SK-N-SH (cell line): Measurements from ENCODE around the gene MGAT5. TPM values are rescaled to one million over a fixed set of nuclear protein-coding genes. Genes with fewer than 3 reads are reported as not detected.
A peak's percentile ranks its signal among the peaks of the same experiment; 100 is the strongest.

Source experiments
- CTCF ChIA-PET: fragments of 300-600, 350-600 bp; formaldehyde crosslinking; extraction: SDS; loops from one replicate; lab custom pipeline; 2021; lab: Yijun Ruan, JAX
- POLR2A ChIA-PET: fragments of 350-600 bp; sonication (Branson Sonifier 250); formaldehyde crosslinking; extraction: SDS; loops from one replicate; lab custom pipeline; 2020; ENCODE audit warnings: antibody characterized with exemption, inconsistent platforms; lab: Yijun Ruan, JAX
- DNase-seq: peaks from one replicate; pipeline ENCODE4 v3.0.0; 2012
- H2AFZ ChIP-seq: fragments of 200-600 bp; sonication (generic); 2 replicates; pipeline ENCODE4 v1.8.1; 2016; ENCODE audit warnings: antibody characterized with exemption, mild to moderate bottlenecking, low read depth
- H3F3A ChIP-seq: fragments of 200-600 bp; sonication (generic); replicated peaks from 2 replicates; pipeline ENCODE3; 2016; ENCODE audit warnings: antibody characterized with exemption, mild to moderate bottlenecking; ENCODE audit not compliant: insufficient read depth
- H3K27ac ChIP-seq, 2 experiments: fragments of 200-500 bp in 1 of 2; fragments of 200-600 bp in 1 of 2; sonication (Bioruptor generic) in 1 of 2; sonication (generic), shearing (Covaris generic) in 1 of 2; 2 replicates each; pipeline versions ENCODE4 v1.5.1 to v1.6.1; 2014 to 2016; ENCODE audit warnings: low read depth in 2 of 2, inconsistent platforms in 1 of 2, low read length in 1 of 2, mild to moderate bottlenecking in 1 of 2, mixed read lengths in 1 of 2
- H3K27me3 ChIP-seq: fragments of 200-600 bp; sonication (generic), shearing (Covaris generic); 2 replicates; pipeline ENCODE4 v1.6.1; 2016; ENCODE audit warnings: mixed run types; ENCODE audit not compliant: insufficient read depth
- H3K36me3 ChIP-seq, 2 experiments: fragments of 200-500 bp in 1 of 2; fragments of 200-600 bp in 1 of 2; sonication (Bioruptor generic) in 1 of 2; sonication (generic) in 1 of 2; replicated peaks in 1 of 2; 2 replicates each; pipeline versions ENCODE3 to v1.5.1; 2014 to 2016; ENCODE audit warnings: low read length in 1 of 2, mild to moderate bottlenecking in 1 of 2; ENCODE audit not compliant: insufficient read depth in 2 of 2, control insufficient read depth in 1 of 2
- H3K4me1 ChIP-seq, 2 experiments: fragments of 200-500 bp in 1 of 2; fragments of 200-600 bp in 1 of 2; sonication (Bioruptor generic) in 1 of 2; sonication (generic), shearing (Covaris generic) in 1 of 2; 2 replicates each; pipeline versions ENCODE4 v1.5.1 to v1.6.1; 2014 to 2016; ENCODE audit warnings: low read depth in 1 of 2, low read length in 1 of 2, mixed run types in 1 of 2; ENCODE audit not compliant: insufficient read depth in 2 of 2, control insufficient read depth in 1 of 2
- H3K4me2 ChIP-seq: fragments of 200-600 bp; sonication (generic), shearing (Covaris generic); 2 replicates; pipeline ENCODE4 v1.6.1; 2017; ENCODE audit warnings: mixed run types
- H3K4me3 ChIP-seq, 2 experiments: fragments of 200-500 bp in 1 of 2; fragments of 200-600 bp in 1 of 2; sonication (Bioruptor generic) in 1 of 2; sonication (generic), shearing (Covaris generic) in 1 of 2; 2 replicates each; pipeline versions ENCODE4 v1.5.1 to v1.8.1; 2014 to 2016; ENCODE audit warnings: low read depth in 2 of 2, inconsistent platforms in 1 of 2, low read length in 1 of 2, mild to moderate bottlenecking in 1 of 2, mixed read lengths in 1 of 2, moderate library complexity in 1 of 2
- H3K79me2 ChIP-seq: fragments of 200-600 bp; sonication (generic); 2 replicates; pipeline ENCODE4 v1.8.1; 2017; ENCODE audit warnings: mild to moderate bottlenecking; ENCODE audit not compliant: insufficient read depth
- H3K9ac ChIP-seq: fragments of 200-600 bp; sonication (generic); 2 replicates; pipeline ENCODE4 v1.6.1; 2017; ENCODE audit warnings: mixed run types
- H3K9me2 ChIP-seq: fragments of 200-600 bp; sonication (generic); 2 replicates; pipeline ENCODE4 v1.6.1; 2017; ENCODE audit warnings: mixed run types
- H3K9me3 ChIP-seq: fragments of 200-600 bp; sonication (generic); 2 replicates; pipeline ENCODE4 v1.6.1; 2017; ENCODE audit warnings: mixed run types, mild to moderate bottlenecking, moderate library complexity
- H4K20me1 ChIP-seq: fragments of 200-600 bp; sonication (generic); 2 replicates; pipeline ENCODE4 v1.6.1; 2017; ENCODE audit warnings: mild to moderate bottlenecking, mixed run types; ENCODE audit not compliant: insufficient read depth
- CHD2 ChIP-seq: fragments of 150-350 bp; IDR thresholded peaks from 2 replicates; pipeline ENCODE4 v1.6.1; 2018; ENCODE audit warnings: low read length; ENCODE audit not compliant: partially characterized antibody
- CTCF ChIP-seq: fragments of 200-600 bp; sonication (generic); IDR thresholded peaks from 2 replicates; pipeline ENCODE4 v1.6.1; 2017; ENCODE audit warnings: antibody characterized with exemption, mild to moderate bottlenecking, moderate library complexity
- ELF1 ChIP-seq: IDR thresholded peaks from 2 replicates; pipeline ENCODE4 v1.4.0; 2012
- EP300 ChIP-seq, 2 experiments: IDR thresholded peaks; 2 replicates each; pipeline versions ENCODE4 v1.4.0 to v1.6.1; 2012; ENCODE audit warnings: borderline replicate concordance in 1 of 2, low read depth in 1 of 2, low read length in 1 of 2
- FOSL2 ChIP-seq: IDR thresholded peaks from 2 replicates; pipeline ENCODE4 v1.4.0; 2012; ENCODE audit warnings: low read depth, mild to moderate bottlenecking, moderate library complexity, borderline replicate concordance
- FOXJ3 ChIP-seq: sonication (generic); formaldehyde crosslinking; IDR thresholded peaks from 2 replicates; pipeline ENCODE4 v1.5.1; 2020; ENCODE audit warnings: mild to moderate bottlenecking, missing genetic modification reagents
- FOXM1 ChIP-seq: IDR thresholded peaks from 2 replicates; pipeline ENCODE4 v1.4.0; 2012; ENCODE audit warnings: low read depth, mild to moderate bottlenecking
- MEF2A ChIP-seq: IDR thresholded peaks from 2 replicates; pipeline ENCODE4 v1.4.0; 2012; ENCODE audit warnings: low read depth, borderline replicate concordance
- NFIC ChIP-seq: IDR thresholded peaks from 2 replicates; pipeline ENCODE4 v1.4.0; 2012; ENCODE audit warnings: borderline replicate concordance
- NRF1 ChIP-seq: IDR thresholded peaks from 2 replicates; pipeline ENCODE4 v1.6.1; 2012; ENCODE audit warnings: low read depth, mild to moderate bottlenecking, low read length
- REST ChIP-seq: IDR thresholded peaks from 2 replicates; pipeline ENCODE4 v1.6.1; 2012; ENCODE audit warnings: mild to moderate bottlenecking, low read depth, low read length, moderate library complexity
- RFX5 ChIP-seq: IDR thresholded peaks from 2 replicates; pipeline ENCODE4 v1.6.1; 2012; ENCODE audit warnings: mild to moderate bottlenecking, improper control_type of control experiment, low read length
- SMC3 ChIP-seq: IDR thresholded peaks from 2 replicates; pipeline ENCODE4 v1.6.1; 2012; ENCODE audit warnings: low read depth, low read length, improper control_type of control experiment
- YY1 ChIP-seq: IDR thresholded peaks from 2 replicates; pipeline ENCODE4 v1.4.0; 2012; ENCODE audit warnings: low read depth, mild to moderate bottlenecking
- ZBTB33 ChIP-seq: IDR thresholded peaks from 2 replicates; pipeline ENCODE4 v1.4.0; 2012; ENCODE audit warnings: low read depth, borderline replicate concordance
- WGBS: methylation state at CpG from one replicate; pipeline ENCODE4 v1.1.6; 2017; ENCODE audit warnings: low lambda C conversion rate; 5-methylcytosine and 5-hydroxymethylcytosine counted together
- polyA plus RNA-seq, 3 experiments: library from polyadenylated mRNA; depleted of rRNA; stranded (reverse); fragments of >200 nt; gene quantifications; 2 replicates each; pipeline ENCODE4 v1.2.3, GENCODE V29; 2012
- TF ChIP-seq, protein P1 (sequence below): IDR thresholded peaks from 2 replicates; pipeline ENCODE4 v1.4.0; 2012; ENCODE audit warnings: low read depth

Gene MGAT5
- polyA plus RNA-seq, 1 of the 3 experiments (the other 2 are of a cell fraction), result 18.2 TPM

GRCh38 chr2:134408386-134408785 is 154.5 kb downstream of the MGAT5 start:
- peaks cover 43 to 50% of the 10 kb centered on the region in 2 experiments for H3K4me1 ChIP-seq
- peak overlapping the region; percentile 47 to 66 for H3K27ac ChIP-seq
- no peak overlapping the region; the same call in 1 of the 2 replicates for H3K9ac ChIP-seq
- H3K4me3 ChIP-seq, result no peak overlapping the region
- ChIA-PET CTCF (interaction anchor here (8.7 kb wide), 1 partner anchor 288 kb away, joined by 175 read pairs; no protein-coding TSS in a partner anchor), POLR2A (no interaction called here)
- peak overlapping the region; percentile 21; the same call in 1 of the 2 replicates for H3K4me2 ChIP-seq
- H3K36me3 ChIP-seq, result peaks cover 0 to 9% of the 10 kb centered on the region in 2 experiments
- no peak overlapping the region for H2AFZ ChIP-seq
- H3K9me3 ChIP-seq, result no peaks in the 10 kb centered on the region
- no peaks in the 10 kb centered on the region for H3K27me3 ChIP-seq
- H3K79me2 ChIP-seq, result no peaks in the 10 kb centered on the region
- H3F3A ChIP-seq, result peaks cover 11% of the 10 kb centered on the region
- no peaks in the 10 kb centered on the region for H4K20me1 ChIP-seq
- DNase-seq, result no peak
- 81% methylated on average over 3 of the region's 3 CpGs for WGBS
- no peaks in the 10 kb centered on the region for H3K9me2 ChIP-seq
- no peak for TF ChIP-seq CTCF
- no peak for TF ChIP-seq FOXJ3 (CRISPR knock-in tag)
- TF ChIP-seq ELF1, result no peak
- no peak for TF ChIP-seq EP300 (IDR thresholded peaks at IDR 0.05; ENCODE audit: borderline replicate concordance in 1 of 2, low read depth in 1 of 2, low read length in 1 of 2)
- TF ChIP-seq FOXM1, result no peak
- TF ChIP-seq FOSL2, result no peak
- TF ChIP-seq RFX5, result no peak
- TF ChIP-seq, protein P1, sequence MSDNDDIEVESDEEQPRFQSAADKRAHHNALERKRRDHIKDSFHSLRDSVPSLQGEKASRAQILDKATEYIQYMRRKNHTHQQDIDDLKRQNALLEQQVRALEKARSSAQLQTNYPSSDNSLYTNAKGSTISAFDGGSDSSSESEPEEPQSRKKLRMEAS, result no peak
- TF ChIP-seq ZBTB33, result no peak
- no peak for TF ChIP-seq NFIC
- no peak for TF ChIP-seq CHD2
- TF ChIP-seq MEF2A, result no peak
- TF ChIP-seq REST, result no peak
- no peak for TF ChIP-seq YY1
- TF ChIP-seq SMC3, result no peak
- TF ChIP-seq NRF1, result no peak
